ENCODE data around the gene IL16. TPM values are rescaled to one million over a fixed set of nuclear protein-coding genes. Genes with fewer than 3 reads are reported as not detected.

IL16 gene
- total RNA-seq, 1 experiment from 2014 or later: 1.8 TPM

DNA sequence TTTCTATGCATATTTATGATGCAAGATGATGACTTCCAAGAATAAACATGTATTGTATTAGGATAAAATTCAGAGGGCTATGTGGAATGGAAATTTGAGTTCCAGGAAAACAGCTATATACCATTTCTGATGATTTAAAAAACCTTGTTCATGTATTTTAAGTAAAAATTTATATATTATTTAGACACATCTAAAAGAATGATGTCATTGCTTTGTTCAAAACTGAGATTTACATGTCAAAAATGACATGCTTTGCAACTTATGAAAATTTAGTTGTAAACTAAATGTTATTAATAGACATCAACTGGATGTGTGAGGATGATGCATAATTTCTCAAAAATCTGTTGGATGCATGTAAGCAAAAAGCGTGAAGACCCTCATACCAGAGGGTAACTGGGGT is 125.0 kb downstream of the IL16 start:
- no peaks in the 10 kb centered on the region for H3K36me3 ChIP-seq (ENCODE audit: insufficient read depth, low read length, poor library complexity, severe bottlenecking)
- H3K27ac ChIP-seq (ENCODE audit: low read depth, low read length, poor library complexity, severe bottlenecking): no peak overlapping the region
- ChIA-PET CTCF (no interaction called here), POLR2A (ENCODE audit: low non-redundant PET) (no interaction called here)
- no peaks in the 10 kb centered on the region for H3K27me3 ChIP-seq (replicated peaks; ENCODE audit: insufficient read depth, low read depth, low read length, poor library complexity)
- H3K9me3 ChIP-seq (ENCODE audit: low read depth, low read length, poor library complexity, severe bottlenecking): no peaks in the 10 kb centered on the region
- TF ChIP-seq EZH2 (IDR thresholded peaks at IDR 0.05; ENCODE audit: borderline replicate concordance, low read depth, low read length, poor library complexity, severe bottlenecking): no peak
- no peak for TF ChIP-seq CTCF (conservative IDR thresholded peaks at IDR 0.05; ENCODE audit: low read depth, low read length)
- BruUV-seq (replicated peaks): no TSS peak
- intact Hi-C loops (cut with micrococcal nuclease; ENCODE audit: unreplicated experiment): loop anchor here (5.0 kb wide), 1 partner anchor 44 kb away; no protein-coding TSS in a partner anchor
- DNase-seq (ENCODE audit: low spot score): no peak
- no peak overlapping the region for H3K4me3 ChIP-seq (ENCODE audit: low read depth, low read length, poor library complexity, severe bottlenecking)
- no peaks in the 10 kb centered on the region for H3K4me1 ChIP-seq (ENCODE audit: insufficient read depth, low read length, poor library complexity, severe bottlenecking)

- DNase-seq (ENCODE audit: low spot score): no peak
- H3K4me3 ChIP-seq (ENCODE audit: low read depth, low read length, poor library complexity, severe bottlenecking): no peak overlapping the region
- BruUV-seq (replicated peaks): no TSS peak
- no peaks in the 10 kb centered on the region for H3K9me3 ChIP-seq (ENCODE audit: low read depth, low read length, poor library complexity, severe bottlenecking)
- no peaks in the 10 kb centered on the region for H3K27me3 ChIP-seq (replicated peaks; ENCODE audit: insufficient read depth, low read depth, low read length, poor library complexity)
- H3K36me3 ChIP-seq (ENCODE audit: insufficient read depth, low read length, poor library complexity, severe bottlenecking): no peaks in the 10 kb centered on the region
- H3K27ac ChIP-seq (ENCODE audit: low read depth, low read length, poor library complexity, severe bottlenecking): no peak overlapping the region
- TF ChIP-seq CTCF (conservative IDR thresholded peaks at IDR 0.05; ENCODE audit: low read depth, low read length): no peak
- no peak for TF ChIP-seq EZH2 (IDR thresholded peaks at IDR 0.05; ENCODE audit: borderline replicate concordance, low read depth, low read length, poor library complexity, severe bottlenecking)
- intact Hi-C loops (cut with micrococcal nuclease; ENCODE audit: unreplicated experiment): loop anchor here (5.0 kb wide), 1 partner anchor 45 kb away; no protein-coding TSS in a partner anchor
- ChIA-PET CTCF (no interaction called here), POLR2A (ENCODE audit: low non-redundant PET) (no interaction called here)
- no peaks in the 10 kb centered on the region for H3K4me1 ChIP-seq (ENCODE audit: insufficient read depth, low read length, poor library complexity, severe bottlenecking)
Measured at GRCh38 chr15:81322676-81323253, 126.1 kb downstream of the IL16 start.

DNA sequence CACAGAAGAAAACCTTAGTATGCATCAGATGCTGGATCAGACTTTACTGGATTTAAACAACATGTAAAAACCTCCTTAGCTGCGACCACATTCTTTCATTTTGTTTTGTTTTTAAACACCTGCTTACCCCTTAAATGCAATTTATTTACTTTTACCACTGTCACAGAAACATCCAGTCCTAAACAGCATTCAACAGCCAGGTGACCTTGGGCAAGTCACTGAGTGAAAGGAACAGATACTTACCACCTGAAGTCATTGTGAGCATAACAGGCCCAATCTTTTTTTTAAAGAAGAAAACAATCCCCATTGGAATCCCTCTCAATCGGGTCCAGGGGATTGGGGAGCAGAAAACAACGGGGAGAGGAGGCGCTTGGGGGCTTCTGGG is 126.9 kb downstream of the IL16 start:
- TF ChIP-seq EZH2 (IDR thresholded peaks at IDR 0.05; ENCODE audit: borderline replicate concordance, low read depth, low read length, poor library complexity, severe bottlenecking): no peak
- no peak for TF ChIP-seq CTCF (conservative IDR thresholded peaks at IDR 0.05; ENCODE audit: low read depth, low read length)
- ChIA-PET CTCF (interaction anchor here (1.2 kb wide), 1 partner anchor 57 kb away, joined by 6 read pairs; no protein-coding TSS in a partner anchor), POLR2A (ENCODE audit: low non-redundant PET) (interaction anchor here (0.7 kb wide), 1 partner anchor 1149 kb away, joined by 5 read pairs; no protein-coding TSS in a partner anchor)
- no peak for DNase-seq (ENCODE audit: low spot score)
- no peaks in the 10 kb centered on the region for H3K27me3 ChIP-seq (replicated peaks; ENCODE audit: insufficient read depth, low read depth, low read length, poor library complexity)
- peak overlapping the region; percentile 54 for H3K4me3 ChIP-seq (ENCODE audit: low read depth, low read length, poor library complexity, severe bottlenecking)
- intact Hi-C loops (cut with micrococcal nuclease; ENCODE audit: unreplicated experiment): loop anchor here (5.0 kb wide), 1 partner anchor 46 kb away; no protein-coding TSS in a partner anchor
- no peaks in the 10 kb centered on the region for H3K9me3 ChIP-seq (ENCODE audit: low read depth, low read length, poor library complexity, severe bottlenecking)
- H3K36me3 ChIP-seq (ENCODE audit: insufficient read depth, low read length, poor library complexity, severe bottlenecking): no peaks in the 10 kb centered on the region
- TSS peak; percentile 74 for BruUV-seq (replicated peaks)
- H3K27ac ChIP-seq (ENCODE audit: low read depth, low read length, poor library complexity, severe bottlenecking): no peak overlapping the region
- no peaks in the 10 kb centered on the region for H3K4me1 ChIP-seq (ENCODE audit: insufficient read depth, low read length, poor library complexity, severe bottlenecking)
